GM18499 (cell line): Measurements from ENCODE around the gene ISYNA1.
"Not testable (repeated sequence)": the region's sequence is repeated elsewhere in the genome, so short reads cannot be mapped to it uniquely, and the experiment has no call there.

Experiments
- ATAC-seq: cut with Tn5 transposase; IDR thresholded peaks from one replicate; pipeline ENCODE4 v1.9.1; 2021; ENCODE audit warnings: moderate number of reproducible peaks; ENCODE audit not compliant: insufficient read depth, unreplicated experiment

The ISYNA1 gene

GRCh38 chr19:18421371-18421959, 16.5 kb downstream of the ISYNA1 start:
- no peak for ATAC-seq

- ATAC-seq = no peak
These were observed 17.0 kb downstream of the ISYNA1 start for GRCh38 chr19:18420930-18421329.

- ATAC-seq = no peak
These were observed 18.1 kb downstream of the ISYNA1 start for GRCh38 chr19:18419699-18420460.

GRCh38 chr19:18419195-18419698, 18.7 kb downstream of the ISYNA1 start, which contains the start of gene SSBP4:
Gene SSBP4 (plus strand): TSS chr19:18419398. CDS start chr19:18419649, 251 bp downstream.
- no peak for ATAC-seq

GRCh38 chr19:18418483-18419194, 19.3 kb downstream of the ISYNA1 start:
- ATAC-seq = no peak

GRCh38 chr19:18418029-18418482, 19.9 kb downstream of the ISYNA1 start:
- ATAC-seq = no peak

- ATAC-seq = no peak
These were observed 20.5 kb downstream of the ISYNA1 start for GRCh38 chr19:18417250-18418028.

GRCh38 chr19:18416778-18417249, 21.1 kb downstream of the ISYNA1 start:
- no peak for ATAC-seq

GRCh38 chr19:18415178-18415867, 22.6 kb downstream of the ISYNA1 start:
- no peak for ATAC-seq

- ATAC-seq = no peak
These were observed 23.3 kb downstream of the ISYNA1 start for GRCh38 chr19:18414504-18415177.

GRCh38 chr19:18412610-18413239, 25.2 kb downstream of the ISYNA1 start:
- no peak for ATAC-seq

GRCh38 chr19:18408053-18408476, 29.9 kb downstream of the ISYNA1 start:
- peak; percentile 55 for ATAC-seq

GRCh38 chr19:18406749-18407148, 31.2 kb downstream of the ISYNA1 start:
- no peak for ATAC-seq

GRCh38 chr19:18405754-18406153, 32.2 kb downstream of the ISYNA1 start:
- not testable (repeated sequence) for ATAC-seq

- ATAC-seq = not testable (repeated sequence)
These were observed 35.3 kb downstream of the ISYNA1 start for GRCh38 chr19:18402455-18403248.

- no peak for ATAC-seq
These were observed 36.3 kb downstream of the ISYNA1 start for GRCh38 chr19:18401580-18402112.

- no peak for ATAC-seq
These were observed 38.9 kb downstream of the ISYNA1 start for GRCh38 chr19:18399008-18399407.
